Stomach (tissue), 4 donors: ENCODE measurements around the gene MTCH1.

Source experiments
- POLR2A ChIP-seq, 4 donors: fragments of 450-650 bp; IDR thresholded peaks; one replicate each; pipeline ENCODE4 v1.6.1; 2016; ENCODE audit warnings: antibody characterized with exemption in 4 of 4, control low read depth in 2 of 4, mild to moderate bottlenecking in 1 of 4, moderate library complexity in 1 of 4
- POLR2AphosphoS5 ChIP-seq, 3 donors: sonication (generic); formaldehyde crosslinking; IDR thresholded peaks; one replicate each; pipeline ENCODE4 v1.6.1; 2016; ENCODE audit warnings: antibody characterized with exemption in 3 of 3
- TF ChIP-seq, protein P1 (sequence below), 7 experiments: fragments of 450-650 bp in 4 of 7; fragments of 200-600 bp in 3 of 7; sonication (generic) in 3 of 7; IDR thresholded peaks; one replicate each; pipeline ENCODE4 v1.5.1; 2016 to 2019; ENCODE audit warnings: antibody characterized with exemption in 7 of 7, control low read depth in 2 of 7, mild to moderate bottlenecking in 1 of 7

DNA sequence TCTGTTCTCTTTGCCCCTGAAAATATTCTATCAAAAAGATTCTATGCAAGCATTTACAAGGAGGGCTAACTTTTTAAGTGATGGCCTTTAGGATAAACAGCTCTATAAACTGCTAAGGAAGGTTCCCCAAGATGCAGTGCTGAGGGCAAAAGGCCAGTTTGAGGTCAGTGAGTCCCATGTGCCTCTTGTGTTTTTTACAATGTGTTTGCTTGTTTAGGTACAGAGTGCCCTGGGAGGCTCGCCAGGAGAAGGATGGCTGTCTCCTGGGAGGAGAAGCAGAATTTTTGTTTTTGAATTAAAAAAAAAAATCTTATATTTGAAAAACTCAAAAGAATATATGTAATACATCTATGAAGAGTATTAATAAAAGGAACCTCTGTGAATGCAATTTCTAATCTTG lies 12.8 kb downstream of the MTCH1 start:
- TF ChIP-seq POLR2AphosphoS5 (IDR thresholded peaks at IDR 0.05), result no peak
- TF ChIP-seq, protein P1, sequence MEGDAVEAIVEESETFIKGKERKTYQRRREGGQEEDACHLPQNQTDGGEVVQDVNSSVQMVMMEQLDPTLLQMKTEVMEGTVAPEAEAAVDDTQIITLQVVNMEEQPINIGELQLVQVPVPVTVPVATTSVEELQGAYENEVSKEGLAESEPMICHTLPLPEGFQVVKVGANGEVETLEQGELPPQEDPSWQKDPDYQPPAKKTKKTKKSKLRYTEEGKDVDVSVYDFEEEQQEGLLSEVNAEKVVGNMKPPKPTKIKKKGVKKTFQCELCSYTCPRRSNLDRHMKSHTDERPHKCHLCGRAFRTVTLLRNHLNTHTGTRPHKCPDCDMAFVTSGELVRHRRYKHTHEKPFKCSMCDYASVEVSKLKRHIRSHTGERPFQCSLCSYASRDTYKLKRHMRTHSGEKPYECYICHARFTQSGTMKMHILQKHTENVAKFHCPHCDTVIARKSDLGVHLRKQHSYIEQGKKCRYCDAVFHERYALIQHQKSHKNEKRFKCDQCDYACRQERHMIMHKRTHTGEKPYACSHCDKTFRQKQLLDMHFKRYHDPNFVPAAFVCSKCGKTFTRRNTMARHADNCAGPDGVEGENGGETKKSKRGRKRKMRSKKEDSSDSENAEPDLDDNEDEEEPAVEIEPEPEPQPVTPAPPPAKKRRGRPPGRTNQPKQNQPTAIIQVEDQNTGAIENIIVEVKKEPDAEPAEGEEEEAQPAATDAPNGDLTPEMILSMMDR (IDR thresholded peaks at IDR 0.05), result no peak
- TF ChIP-seq POLR2A (IDR thresholded peaks at IDR 0.05), result no peak
